DMS53 treated with DMSO at 0.1 percent for 48 hours (cell line): Measurements from ENCODE around the gene F12.
A peak's percentile ranks its signal among the peaks of the same experiment; 100 is the strongest.
"Not testable (repeated sequence)": the region's sequence is repeated elsewhere in the genome, so short reads cannot be mapped to it uniquely, and the experiment has no call there.

Source experiments
- DNase-seq: peaks from one replicate; lab custom pipeline; 2025; ENCODE audit not compliant: unreplicated experiment; lab: John Stamatoyannopoulos, UW

Gene F12

GRCh38 chr5:177370488-177371119 lies 38.8 kb downstream of the F12 start:
- DNase-seq: peak; percentile 78

GRCh38 chr5:177369645-177370440 lies 39.5 kb downstream of the F12 start:
- DNase-seq: no peak

GRCh38 chr5:177368869-177369644 lies 40.3 kb downstream of the F12 start:
- no peak for DNase-seq

GRCh38 chr5:177367981-177368868 lies 41.1 kb downstream of the F12 start:
- DNase-seq: no peak

- no peak for DNase-seq
Measured at GRCh38 chr5:177367323-177367848, 42.0 kb downstream of the F12 start.

- DNase-seq: no peak
Measured at GRCh38 chr5:177366528-177367322, 42.6 kb downstream of the F12 start.

- no peak for DNase-seq
Measured at GRCh38 chr5:177365845-177366527, 43.4 kb downstream of the F12 start.

- DNase-seq: no peak
Measured at GRCh38 chr5:177364159-177364962, 45.0 kb downstream of the F12 start.

- DNase-seq: no peak
Measured at GRCh38 chr5:177363565-177363964, 45.8 kb downstream of the F12 start.

GRCh38 chr5:177362610-177363507 lies 46.5 kb downstream of the F12 start:
- DNase-seq: peak; percentile 71

GRCh38 chr5:177362292-177362609 lies 47.1 kb downstream of the F12 start:
- no peak for DNase-seq

GRCh38 chr5:177361418-177362291 lies 47.7 kb downstream of the F12 start:
- no peak for DNase-seq

- DNase-seq: not testable (repeated sequence)
Measured at GRCh38 chr5:177360740-177361139, 48.6 kb downstream of the F12 start.

- no peak for DNase-seq
Measured at GRCh38 chr5:177359860-177360259, 49.5 kb downstream of the F12 start.

- no peak for DNase-seq
Measured at GRCh38 chr5:177359451-177359851, 49.9 kb downstream of the F12 start.

GRCh38 chr5:177358370-177358819 lies 51.0 kb downstream of the F12 start:
- no peak for DNase-seq
